ENCODE measurements around the gene CLPTM1.

DNA sequence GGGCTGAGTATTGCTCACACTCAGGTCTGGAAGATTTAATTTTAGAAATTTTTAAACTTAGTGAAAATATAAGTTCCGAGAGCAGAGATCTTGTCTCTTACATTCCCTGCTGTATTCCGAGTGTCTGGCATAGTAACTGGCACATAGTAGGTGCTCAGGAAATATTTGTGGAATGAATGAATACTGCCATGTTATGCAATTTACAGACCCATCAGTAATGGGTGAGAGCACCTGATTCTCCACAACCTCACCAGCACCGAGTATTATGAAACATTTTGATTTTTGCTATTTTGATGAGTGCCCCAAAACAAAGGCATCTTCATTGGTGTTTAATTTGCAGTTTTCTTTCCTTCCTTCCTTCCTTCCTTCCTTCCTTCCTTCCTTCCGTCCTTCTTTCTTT is 67.9 kb downstream of the CLPTM1 start:
- TF ChIP-seq, protein P1, sequence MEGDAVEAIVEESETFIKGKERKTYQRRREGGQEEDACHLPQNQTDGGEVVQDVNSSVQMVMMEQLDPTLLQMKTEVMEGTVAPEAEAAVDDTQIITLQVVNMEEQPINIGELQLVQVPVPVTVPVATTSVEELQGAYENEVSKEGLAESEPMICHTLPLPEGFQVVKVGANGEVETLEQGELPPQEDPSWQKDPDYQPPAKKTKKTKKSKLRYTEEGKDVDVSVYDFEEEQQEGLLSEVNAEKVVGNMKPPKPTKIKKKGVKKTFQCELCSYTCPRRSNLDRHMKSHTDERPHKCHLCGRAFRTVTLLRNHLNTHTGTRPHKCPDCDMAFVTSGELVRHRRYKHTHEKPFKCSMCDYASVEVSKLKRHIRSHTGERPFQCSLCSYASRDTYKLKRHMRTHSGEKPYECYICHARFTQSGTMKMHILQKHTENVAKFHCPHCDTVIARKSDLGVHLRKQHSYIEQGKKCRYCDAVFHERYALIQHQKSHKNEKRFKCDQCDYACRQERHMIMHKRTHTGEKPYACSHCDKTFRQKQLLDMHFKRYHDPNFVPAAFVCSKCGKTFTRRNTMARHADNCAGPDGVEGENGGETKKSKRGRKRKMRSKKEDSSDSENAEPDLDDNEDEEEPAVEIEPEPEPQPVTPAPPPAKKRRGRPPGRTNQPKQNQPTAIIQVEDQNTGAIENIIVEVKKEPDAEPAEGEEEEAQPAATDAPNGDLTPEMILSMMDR (IDR thresholded peaks at IDR 0.05; ENCODE audit: low read length) = no peak
- no peak for TF ChIP-seq EZH2 (IDR thresholded peaks at IDR 0.05; ENCODE audit: borderline replicate concordance, low read length)

Data from OCI-LY1 (cell line).